Sciatic nerve (tissue), 1 donor: ENCODE results near the gene FMNL3. TPM values are rescaled to one million over a fixed set of nuclear protein-coding genes. Genes with fewer than 3 reads are reported as not detected.

Experiments used
- total RNA-seq: library from RNA; stranded (reverse); fragmentation: NEBNext Ultra II Directional; extraction: Animal tissue kit (Norgen Biotek cat#: 25700); gene quantifications from one replicate; pipeline ENCODE4 v1.2.1, GENCODE V29; 2021
- donor health status: DM: no; HTN: no; CAD: no.

The FMNL3 gene
- total RNA-seq, 1 donor from 2014 or later = 64.8 TPM

Other genes with a start within 250 kb of the FMNL3 start
- 0.27 TPM for gene KCNH3, start 168.4 kb downstream of the FMNL3 start, total RNA-seq
- 39.3 TPM for gene MCRS1, start 139.3 kb downstream of the FMNL3 start, total RNA-seq
- gene FAM186B, start 101.8 kb downstream of the FMNL3 start, total RNA-seq = 0.36 TPM
- 37.9 TPM for gene PRPF40B, start 83.8 kb downstream of the FMNL3 start, total RNA-seq
- 396 TPM for gene TMBIM6, start 34.2 kb upstream of the FMNL3 start, total RNA-seq
- gene NCKAP5L, start 121.0 kb upstream of the FMNL3 start, total RNA-seq = 38.2 TPM
- 3.9 TPM for gene BCDIN3D, start 135.7 kb upstream of the FMNL3 start, total RNA-seq
- gene FAIM2, start 196.5 kb upstream of the FMNL3 start, total RNA-seq = 107 TPM
- not detected for gene AQP2, start 243.3 kb upstream of the FMNL3 start, total RNA-seq